Bronchial epithelial cell (primary cell): ENCODE data around the gene LRRC3C. TPM values are rescaled to one million over a fixed set of nuclear protein-coding genes. Genes with fewer than 3 reads are reported as not detected.
A peak's percentile ranks its signal among the peaks of the same experiment; 100 is the strongest.

ENCODE experiments used
- DNase-seq: peaks from one replicate; pipeline ENCODE4 v3.0.0-alpha.2; 2010; ENCODE audit warnings: low read depth
- FAIRE-seq: peaks from 2 replicates; lab custom pipeline; 2011; peaks lifted over from hg19 to GRCh38; lab: Jason Lieb, UNC
- H3K27me3 ChIP-seq: 2 replicates; pipeline ENCODE4 v1.5.1; 2011; ENCODE audit warnings: low read length; ENCODE audit not compliant: control insufficient read depth, insufficient read depth
- H3K36me3 ChIP-seq: 2 replicates; pipeline ENCODE4 v1.5.1; 2011; ENCODE audit warnings: low read length; ENCODE audit not compliant: control insufficient read depth, insufficient read depth
- H3K4me3 ChIP-seq: 2 replicates; pipeline ENCODE4 v1.5.1; 2011; ENCODE audit warnings: mild to moderate bottlenecking, low read depth, low read length, control low read depth
- CTCF ChIP-seq: IDR thresholded peaks from 2 replicates; pipeline ENCODE4 v1.5.1; 2011; ENCODE audit warnings: mild to moderate bottlenecking, moderate library complexity, low read length, control low read depth, inconsistent platforms; ENCODE audit not compliant: insufficient read depth, severe bottlenecking
- total RNA-seq: library from RNA; depleted of rRNA; stranded (reverse); fragments of >200 nt; gene quantifications from 2 replicates; pipeline ENCODE4 v1.2.1, GENCODE V29; 2014

LRRC3C gene
- total RNA-seq, 1 donor from 2014 or later = not detected

- DNase-seq (no peak), FAIRE-seq (peak; percentile 32)
- Histone ChIP-seq H3K27me3 (no peaks in the 10 kb centered on the region), H3K36me3 (peaks cover 21% of the 10 kb centered on the region), H3K4me3 (no peak overlapping the region)
- TF ChIP-seq CTCF = no peak
Measured at GRCh38 chr17:39922006-39922405, 5.5 kb upstream of the LRRC3C start.

GRCh38 chr17:39923230-39923629 is 4.3 kb upstream of the LRRC3C start:
- Histone ChIP-seq H3K36me3 (peaks cover 21% of the 10 kb centered on the region), H3K27me3 (no peaks in the 10 kb centered on the region), H3K4me3 (no peak overlapping the region)
- TF ChIP-seq CTCF = no peak
- FAIRE-seq = no peak
- DNase-seq = no peak

- no peak for TF ChIP-seq CTCF
- Histone ChIP-seq H3K4me3 (no peak overlapping the region), H3K27me3 (no peaks in the 10 kb centered on the region), H3K36me3 (peaks cover 21% of the 10 kb centered on the region)
- no peak for FAIRE-seq
- DNase-seq = no peak
Measured at GRCh38 chr17:39923836-39924690, 3.5 kb upstream of the LRRC3C start.

GRCh38 chr17:39924691-39925055 is 2.9 kb upstream of the LRRC3C start:
- no peak for FAIRE-seq

GRCh38 chr17:39925282-39926134 is 2.0 kb upstream of the LRRC3C start:
- H3K27me3 ChIP-seq = no peaks in the 10 kb centered on the region
- FAIRE-seq = no peak
- no peak overlapping the region for H3K4me3 ChIP-seq
- no peak for TF ChIP-seq CTCF
- no peak for DNase-seq
- H3K36me3 ChIP-seq = peaks cover 21% of the 10 kb centered on the region

More at GRCh38 chr17:39924691-39925055, 2.9 kb upstream of the LRRC3C start:
- Histone ChIP-seq H3K4me3 (no peak overlapping the region), H3K27me3 (no peaks in the 10 kb centered on the region), H3K36me3 (peaks cover 21% of the 10 kb centered on the region)
- TF ChIP-seq CTCF = no peak
- DNase-seq = no peak
